ENCODE results near the gene CD180.

Gene CD180

DNA sequence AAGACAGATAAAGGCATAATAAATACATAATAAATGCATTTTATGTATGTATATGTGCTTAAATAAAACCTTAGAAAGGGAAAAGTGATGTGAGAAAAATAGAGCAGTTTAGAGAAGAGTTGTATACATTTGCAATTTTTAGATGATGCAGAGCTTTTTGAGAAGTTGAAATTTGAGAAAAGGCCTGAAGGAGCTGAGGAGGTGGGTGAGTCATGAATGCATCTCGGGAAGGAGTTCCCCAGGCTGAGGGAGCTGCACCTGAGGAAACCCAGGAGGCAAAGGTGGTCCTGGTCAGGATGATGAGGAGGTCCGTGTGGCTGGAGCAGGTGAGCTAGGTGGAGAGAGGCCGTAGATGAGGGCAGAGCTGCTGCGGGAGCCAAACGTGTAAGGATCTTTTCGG lies 17.4 kb upstream of the CD180 start:
- no peak overlapping the region for H3K4me3 ChIP-seq (ENCODE audit: low read length)
- H3K9me3 ChIP-seq (ENCODE audit: control insufficient read depth, insufficient read depth, low read length): no peaks in the 10 kb centered on the region
- H3K9me2 ChIP-seq (replicated peaks; ENCODE audit: control insufficient read depth, low read length): no peaks in the 10 kb centered on the region
- H3K4me1 ChIP-seq (ENCODE audit: control insufficient read depth, low read length): peaks cover 28% of the 10 kb centered on the region
- no peaks in the 10 kb centered on the region for H3K27me3 ChIP-seq (ENCODE audit: control insufficient read depth, low read length)
- no peaks in the 10 kb centered on the region for H3K36me3 ChIP-seq (ENCODE audit: control insufficient read depth, low read length)
- no peak overlapping the region for H3K27ac ChIP-seq (ENCODE audit: low read depth, low read length)
- 0 out of 2 replicates have a peak, but pooled peaks cover 7% of the 10 kb centered on the region for H3F3A ChIP-seq (ENCODE audit: control insufficient read depth, insufficient read depth)
- H3K4me2 ChIP-seq (ENCODE audit: low read length): no peak overlapping the region
- no peaks in the 10 kb centered on the region for H3K79me2 ChIP-seq (ENCODE audit: control insufficient read depth, low read length)
- no peaks in the 10 kb centered on the region for H4K20me1 ChIP-seq (ENCODE audit: control insufficient read depth, insufficient read depth, low read depth, low read length)
- TF ChIP-seq, protein P1, sequence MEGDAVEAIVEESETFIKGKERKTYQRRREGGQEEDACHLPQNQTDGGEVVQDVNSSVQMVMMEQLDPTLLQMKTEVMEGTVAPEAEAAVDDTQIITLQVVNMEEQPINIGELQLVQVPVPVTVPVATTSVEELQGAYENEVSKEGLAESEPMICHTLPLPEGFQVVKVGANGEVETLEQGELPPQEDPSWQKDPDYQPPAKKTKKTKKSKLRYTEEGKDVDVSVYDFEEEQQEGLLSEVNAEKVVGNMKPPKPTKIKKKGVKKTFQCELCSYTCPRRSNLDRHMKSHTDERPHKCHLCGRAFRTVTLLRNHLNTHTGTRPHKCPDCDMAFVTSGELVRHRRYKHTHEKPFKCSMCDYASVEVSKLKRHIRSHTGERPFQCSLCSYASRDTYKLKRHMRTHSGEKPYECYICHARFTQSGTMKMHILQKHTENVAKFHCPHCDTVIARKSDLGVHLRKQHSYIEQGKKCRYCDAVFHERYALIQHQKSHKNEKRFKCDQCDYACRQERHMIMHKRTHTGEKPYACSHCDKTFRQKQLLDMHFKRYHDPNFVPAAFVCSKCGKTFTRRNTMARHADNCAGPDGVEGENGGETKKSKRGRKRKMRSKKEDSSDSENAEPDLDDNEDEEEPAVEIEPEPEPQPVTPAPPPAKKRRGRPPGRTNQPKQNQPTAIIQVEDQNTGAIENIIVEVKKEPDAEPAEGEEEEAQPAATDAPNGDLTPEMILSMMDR (IDR thresholded peaks at IDR 0.05; ENCODE audit: low read depth, low read length, poor library complexity, severe bottlenecking): no peak

DNA sequence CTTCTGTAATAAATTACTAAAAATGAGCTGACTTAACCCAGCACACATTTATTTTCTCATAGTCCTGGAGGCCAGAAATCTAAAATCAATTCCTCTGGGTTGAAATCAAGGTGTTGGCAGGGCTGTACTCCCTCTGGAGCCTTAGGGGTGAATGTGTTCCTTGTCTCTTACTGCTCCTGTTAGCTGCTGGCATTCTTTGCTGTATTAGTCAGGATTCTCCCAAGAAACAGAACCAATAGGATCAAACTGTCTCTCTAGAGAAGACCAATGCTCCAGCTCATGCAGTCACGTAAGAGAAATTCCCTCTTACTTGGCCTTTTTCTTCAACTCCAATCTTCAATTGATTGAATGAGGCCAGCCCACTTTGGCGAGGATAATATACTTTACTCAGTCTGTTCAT lies 15.3 kb upstream of the CD180 start:
- peaks cover 16% of the 10 kb centered on the region for H3F3A ChIP-seq (ENCODE audit: control insufficient read depth, insufficient read depth)
- no peak overlapping the region for H3K4me2 ChIP-seq (ENCODE audit: low read length)
- no peaks in the 10 kb centered on the region for H3K79me2 ChIP-seq (ENCODE audit: control insufficient read depth, low read length)
- H3K27me3 ChIP-seq (ENCODE audit: control insufficient read depth, low read length): no peaks in the 10 kb centered on the region
- TF ChIP-seq, protein P1 (IDR thresholded peaks at IDR 0.05; ENCODE audit: low read depth, low read length, poor library complexity, severe bottlenecking): no peak
- H3K4me3 ChIP-seq (ENCODE audit: low read length): no peak overlapping the region
- H3K9me2 ChIP-seq (replicated peaks; ENCODE audit: control insufficient read depth, low read length): no peaks in the 10 kb centered on the region
- H3K4me1 ChIP-seq (ENCODE audit: control insufficient read depth, low read length): peaks cover 48% of the 10 kb centered on the region
- H3K36me3 ChIP-seq (ENCODE audit: control insufficient read depth, low read length): no peaks in the 10 kb centered on the region
- H4K20me1 ChIP-seq (ENCODE audit: control insufficient read depth, insufficient read depth, low read depth, low read length): no peaks in the 10 kb centered on the region
- H3K27ac ChIP-seq (ENCODE audit: low read depth, low read length): no peak overlapping the region
- no peaks in the 10 kb centered on the region for H3K9me3 ChIP-seq (ENCODE audit: control insufficient read depth, insufficient read depth, low read length)

DNA sequence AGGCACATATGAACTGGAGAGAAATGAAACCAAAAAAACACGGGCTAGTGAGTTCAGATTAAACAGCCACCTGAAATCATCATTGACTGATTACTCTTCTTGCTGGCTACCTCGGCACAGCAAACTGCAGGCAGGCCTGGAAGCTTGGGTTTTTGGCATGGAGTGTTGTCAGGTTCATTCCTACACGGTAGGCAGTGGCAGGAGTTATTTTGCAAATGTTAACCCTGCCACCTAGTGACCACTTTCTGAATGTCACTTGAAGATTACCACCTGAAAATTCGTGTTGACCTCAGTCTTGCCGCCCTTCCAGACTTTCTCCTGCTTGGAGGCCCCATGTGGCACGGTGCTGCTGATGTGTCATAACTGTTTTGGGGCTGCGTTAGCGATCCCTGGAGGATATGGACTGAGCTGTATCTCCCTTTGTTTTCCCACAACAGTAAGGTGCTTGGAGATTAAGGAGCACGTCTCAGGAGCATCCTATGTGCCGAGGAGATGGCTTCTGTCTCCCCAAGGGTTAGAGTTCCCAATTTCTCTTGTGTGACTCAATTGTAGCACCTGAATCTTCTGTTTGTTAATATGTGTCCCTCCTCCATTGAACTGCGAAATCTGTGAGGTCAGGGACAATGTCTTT lies 12.7 kb upstream of the CD180 start:
- Histone ChIP-seq H3K4me3 (ENCODE audit: low read length) (no peak overlapping the region), H3F3A (ENCODE audit: control insufficient read depth, insufficient read depth) (peaks cover 38% of the 10 kb centered on the region), H3K9me2 (replicated peaks; ENCODE audit: control insufficient read depth, low read length) (no peaks in the 10 kb centered on the region), H3K27me3 (ENCODE audit: control insufficient read depth, low read length) (no peaks in the 10 kb centered on the region), H3K36me3 (ENCODE audit: control insufficient read depth, low read length) (no peaks in the 10 kb centered on the region), H4K20me1 (ENCODE audit: control insufficient read depth, insufficient read depth, low read depth, low read length) (no peaks in the 10 kb centered on the region), H3K4me1 (ENCODE audit: control insufficient read depth, low read length) (peaks cover 52% of the 10 kb centered on the region), H3K79me2 (ENCODE audit: control insufficient read depth, low read length) (peaks cover 3% of the 10 kb centered on the region), H3K27ac (ENCODE audit: low read depth, low read length) (no peak overlapping the region), H3K9me3 (ENCODE audit: control insufficient read depth, insufficient read depth, low read length) (no peaks in the 10 kb centered on the region), H3K4me2 (ENCODE audit: low read length) (peak overlapping the region; percentile 18)
- TF ChIP-seq, protein P1 (IDR thresholded peaks at IDR 0.05; ENCODE audit: low read depth, low read length, poor library complexity, severe bottlenecking): peak; percentile 75
- TF ChIP-seq EZH2phosphoT487 (IDR thresholded peaks at IDR 0.05; ENCODE audit: borderline replicate concordance, low read length): no peak

Measured in DOHH2 (cell line).